ENCODE data around the gene GMPR.

GMPR gene

DNA sequence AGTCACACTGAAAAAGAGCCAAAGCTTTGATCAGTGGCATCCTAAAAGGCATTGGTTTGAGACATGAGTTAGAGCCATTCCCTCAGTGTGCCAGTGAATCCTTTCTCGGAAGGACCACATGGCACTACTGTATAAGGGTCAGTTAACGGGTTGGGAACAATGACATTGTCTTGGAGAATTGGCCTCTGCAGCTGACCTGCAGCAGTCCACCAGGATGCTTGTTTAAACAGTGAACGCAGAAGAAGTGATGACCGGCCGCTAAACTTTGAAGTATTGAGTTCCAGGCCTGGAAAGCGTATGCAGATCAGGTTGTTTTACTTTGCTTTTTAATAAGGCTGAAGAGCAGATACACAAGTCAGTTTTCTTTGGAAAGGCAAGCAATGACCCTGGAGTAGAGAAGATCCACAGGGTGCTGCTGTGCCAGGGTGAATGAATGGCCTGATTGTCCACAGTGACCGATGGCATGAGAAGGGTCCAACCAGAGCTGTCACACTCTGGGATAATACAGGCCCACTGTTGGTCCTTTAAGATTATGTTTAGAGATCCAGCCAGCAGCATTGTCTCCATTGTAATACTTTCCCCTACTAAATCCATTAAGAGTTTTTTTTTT lies 57.8 kb downstream of the GMPR start:
- no peak for ATAC-seq
- TF ChIP-seq ZFP3 (CRISPR knock-in tag; IDR thresholded peaks at IDR 0.05) = no peak

DNA sequence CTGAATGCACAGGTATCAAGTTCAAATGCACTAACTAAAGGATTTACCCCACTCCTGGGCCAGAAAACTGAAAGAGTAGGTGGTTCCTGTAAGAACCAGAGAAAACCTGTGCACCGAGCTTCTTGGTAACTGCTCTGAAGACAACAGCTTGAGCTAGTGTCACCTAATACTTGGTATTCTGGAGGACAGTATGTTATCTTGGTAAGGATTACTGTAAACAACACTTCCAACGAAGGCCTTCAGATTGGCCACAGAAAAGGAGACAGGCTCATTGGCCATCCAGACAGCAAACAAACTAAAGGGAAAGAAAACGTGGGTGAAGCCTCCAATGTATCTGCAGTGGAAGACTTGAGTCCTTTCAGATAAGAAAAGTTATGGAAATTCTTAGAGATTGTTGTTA lies 61.5 kb downstream of the GMPR start:
- TF ChIP-seq GLIS3 (CRISPR knock-in tag; IDR thresholded peaks at IDR 0.05) (no peak), ZFP3 (CRISPR knock-in tag; IDR thresholded peaks at IDR 0.05) (no peak), ESRRG (CRISPR knock-in tag; IDR thresholded peaks at IDR 0.05) (no peak), CSDC2 (CRISPR knock-in tag; IDR thresholded peaks at IDR 0.05) (no peak), ARNTL (CRISPR knock-in tag; IDR thresholded peaks at IDR 0.05; ENCODE audit: borderline replicate concordance, low read depth) (no peak), BACH2 (CRISPR knock-in tag; IDR thresholded peaks at IDR 0.05; ENCODE audit: borderline replicate concordance) (no peak), OSR1 (CRISPR knock-in tag; IDR thresholded peaks at IDR 0.05) (no peak), TCF4 (CRISPR knock-in tag; IDR thresholded peaks at IDR 0.05; ENCODE audit: borderline replicate concordance) (no peak)
- TF ChIP-seq, protein P1, sequence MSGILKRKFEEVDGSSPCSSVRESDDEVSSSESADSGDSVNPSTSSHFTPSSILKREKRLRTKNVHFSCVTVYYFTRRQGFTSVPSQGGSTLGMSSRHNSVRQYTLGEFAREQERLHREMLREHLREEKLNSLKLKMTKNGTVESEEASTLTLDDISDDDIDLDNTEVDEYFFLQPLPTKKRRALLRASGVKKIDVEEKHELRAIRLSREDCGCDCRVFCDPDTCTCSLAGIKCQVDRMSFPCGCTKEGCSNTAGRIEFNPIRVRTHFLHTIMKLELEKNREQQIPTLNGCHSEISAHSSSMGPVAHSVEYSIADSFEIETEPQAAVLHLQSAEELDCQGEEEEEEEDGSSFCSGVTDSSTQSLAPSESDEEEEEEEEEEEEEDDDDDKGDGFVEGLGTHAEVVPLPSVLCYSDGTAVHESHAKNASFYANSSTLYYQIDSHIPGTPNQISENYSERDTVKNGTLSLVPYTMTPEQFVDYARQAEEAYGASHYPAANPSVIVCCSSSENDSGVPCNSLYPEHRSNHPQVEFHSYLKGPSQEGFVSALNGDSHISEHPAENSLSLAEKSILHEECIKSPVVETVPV (CRISPR knock-in tag; IDR thresholded peaks at IDR 0.05) = no peak
- no peak for ATAC-seq

DNA sequence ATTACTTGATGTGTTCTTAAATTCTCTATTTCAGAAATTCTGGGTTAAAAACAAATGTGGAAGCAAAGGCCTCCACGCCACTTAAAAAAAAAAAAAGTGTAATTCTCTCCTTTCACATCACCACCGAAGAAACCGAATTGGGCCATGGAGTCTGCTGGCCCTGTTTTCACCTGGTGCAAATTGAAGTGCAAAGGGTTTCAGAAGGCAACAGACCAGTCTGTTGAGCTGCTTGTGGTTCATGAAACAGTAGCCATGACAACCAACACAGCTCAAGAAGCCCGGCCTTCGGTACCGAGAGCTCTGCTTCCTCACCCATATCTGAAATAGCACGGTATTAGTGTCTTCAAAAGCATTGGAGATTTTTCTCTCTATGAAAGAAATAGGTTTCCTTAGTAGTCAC lies 63.1 kb downstream of the GMPR start:
- TF ChIP-seq CSDC2 (CRISPR knock-in tag; IDR thresholded peaks at IDR 0.05) = no peak
- ATAC-seq = no peak

DNA sequence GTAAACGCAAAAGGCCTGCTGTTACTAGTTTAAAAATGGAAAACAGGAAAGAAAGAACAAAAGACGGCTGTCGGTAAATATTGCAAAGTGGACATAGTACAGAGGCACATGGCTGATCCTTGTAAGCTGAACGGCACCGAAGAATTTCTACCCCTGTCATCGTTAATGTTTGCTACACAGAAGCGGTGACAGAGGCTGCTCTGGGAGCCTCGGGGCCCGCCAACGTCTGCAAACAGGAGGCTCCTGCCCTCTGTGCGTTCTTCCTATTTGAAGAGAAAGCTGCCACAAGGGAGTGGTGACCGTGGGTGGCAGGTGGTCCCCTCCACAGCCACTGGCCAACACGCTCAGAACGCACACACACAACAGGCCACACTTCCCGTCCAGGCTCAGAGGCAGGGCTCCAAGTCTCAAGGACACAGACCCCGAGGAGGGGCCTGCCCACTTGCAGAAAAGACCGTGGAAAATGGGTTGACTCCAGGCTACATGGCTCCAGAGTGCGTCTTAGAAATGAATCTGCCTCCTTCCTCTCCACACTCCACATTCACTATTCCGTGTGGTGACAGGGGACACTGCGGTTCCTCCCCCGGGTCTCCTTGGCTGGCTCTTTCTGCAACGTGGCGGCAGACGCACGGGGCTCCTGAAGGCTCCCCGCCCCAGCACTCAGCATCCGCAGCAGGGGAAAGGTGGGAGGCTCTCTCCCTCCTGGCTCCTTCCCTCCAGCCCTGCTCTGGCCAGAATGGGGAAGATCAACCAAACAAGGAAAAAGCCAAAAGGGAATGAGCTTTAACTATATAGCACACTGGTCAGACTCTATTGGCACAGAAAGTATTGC lies 64.5 kb downstream of the GMPR start:
- no peak for ATAC-seq
- TF ChIP-seq, protein P2, sequence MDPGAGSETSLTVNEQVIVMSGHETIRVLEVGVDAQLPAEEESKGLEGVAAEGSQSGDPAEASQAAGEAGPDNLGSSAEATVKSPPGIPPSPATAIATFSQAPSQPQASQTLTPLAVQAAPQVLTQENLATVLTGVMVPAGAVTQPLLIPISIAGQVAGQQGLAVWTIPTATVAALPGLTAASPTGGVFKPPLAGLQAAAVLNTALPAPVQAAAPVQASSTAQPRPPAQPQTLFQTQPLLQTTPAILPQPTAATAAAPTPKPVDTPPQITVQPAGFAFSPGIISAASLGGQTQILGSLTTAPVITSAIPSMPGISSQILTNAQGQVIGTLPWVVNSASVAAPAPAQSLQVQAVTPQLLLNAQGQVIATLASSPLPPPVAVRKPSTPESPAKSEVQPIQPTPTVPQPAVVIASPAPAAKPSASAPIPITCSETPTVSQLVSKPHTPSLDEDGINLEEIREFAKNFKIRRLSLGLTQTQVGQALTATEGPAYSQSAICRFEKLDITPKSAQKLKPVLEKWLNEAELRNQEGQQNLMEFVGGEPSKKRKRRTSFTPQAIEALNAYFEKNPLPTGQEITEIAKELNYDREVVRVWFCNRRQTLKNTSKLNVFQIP (CRISPR knock-in tag; IDR thresholded peaks at IDR 0.05; ENCODE audit: borderline replicate concordance, low read depth) = no peak
- TF ChIP-seq ESRRG (CRISPR knock-in tag; IDR thresholded peaks at IDR 0.05) (no peak), ZFP30 (CRISPR knock-in tag; IDR thresholded peaks at IDR 0.05) (no peak), PPARA (CRISPR knock-in tag; IDR thresholded peaks at IDR 0.05; ENCODE audit: borderline replicate concordance) (no peak), ZFP3 (CRISPR knock-in tag; IDR thresholded peaks at IDR 0.05) (no peak), ARNTL (CRISPR knock-in tag; IDR thresholded peaks at IDR 0.05; ENCODE audit: borderline replicate concordance, low read depth) (no peak)
- TF ChIP-seq, protein P3, sequence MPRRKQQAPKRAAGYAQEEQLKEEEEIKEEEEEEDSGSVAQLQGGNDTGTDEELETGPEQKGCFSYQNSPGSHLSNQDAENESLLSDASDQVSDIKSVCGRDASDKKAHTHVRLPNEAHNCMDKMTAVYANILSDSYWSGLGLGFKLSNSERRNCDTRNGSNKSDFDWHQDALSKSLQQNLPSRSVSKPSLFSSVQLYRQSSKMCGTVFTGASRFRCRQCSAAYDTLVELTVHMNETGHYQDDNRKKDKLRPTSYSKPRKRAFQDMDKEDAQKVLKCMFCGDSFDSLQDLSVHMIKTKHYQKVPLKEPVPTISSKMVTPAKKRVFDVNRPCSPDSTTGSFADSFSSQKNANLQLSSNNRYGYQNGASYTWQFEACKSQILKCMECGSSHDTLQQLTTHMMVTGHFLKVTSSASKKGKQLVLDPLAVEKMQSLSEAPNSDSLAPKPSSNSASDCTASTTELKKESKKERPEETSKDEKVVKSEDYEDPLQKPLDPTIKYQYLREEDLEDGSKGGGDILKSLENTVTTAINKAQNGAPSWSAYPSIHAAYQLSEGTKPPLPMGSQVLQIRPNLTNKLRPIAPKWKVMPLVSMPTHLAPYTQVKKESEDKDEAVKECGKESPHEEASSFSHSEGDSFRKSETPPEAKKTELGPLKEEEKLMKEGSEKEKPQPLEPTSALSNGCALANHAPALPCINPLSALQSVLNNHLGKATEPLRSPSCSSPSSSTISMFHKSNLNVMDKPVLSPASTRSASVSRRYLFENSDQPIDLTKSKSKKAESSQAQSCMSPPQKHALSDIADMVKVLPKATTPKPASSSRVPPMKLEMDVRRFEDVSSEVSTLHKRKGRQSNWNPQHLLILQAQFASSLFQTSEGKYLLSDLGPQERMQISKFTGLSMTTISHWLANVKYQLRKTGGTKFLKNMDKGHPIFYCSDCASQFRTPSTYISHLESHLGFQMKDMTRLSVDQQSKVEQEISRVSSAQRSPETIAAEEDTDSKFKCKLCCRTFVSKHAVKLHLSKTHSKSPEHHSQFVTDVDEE (CRISPR knock-in tag; IDR thresholded peaks at IDR 0.05) = no peak
- TF ChIP-seq, protein P4, sequence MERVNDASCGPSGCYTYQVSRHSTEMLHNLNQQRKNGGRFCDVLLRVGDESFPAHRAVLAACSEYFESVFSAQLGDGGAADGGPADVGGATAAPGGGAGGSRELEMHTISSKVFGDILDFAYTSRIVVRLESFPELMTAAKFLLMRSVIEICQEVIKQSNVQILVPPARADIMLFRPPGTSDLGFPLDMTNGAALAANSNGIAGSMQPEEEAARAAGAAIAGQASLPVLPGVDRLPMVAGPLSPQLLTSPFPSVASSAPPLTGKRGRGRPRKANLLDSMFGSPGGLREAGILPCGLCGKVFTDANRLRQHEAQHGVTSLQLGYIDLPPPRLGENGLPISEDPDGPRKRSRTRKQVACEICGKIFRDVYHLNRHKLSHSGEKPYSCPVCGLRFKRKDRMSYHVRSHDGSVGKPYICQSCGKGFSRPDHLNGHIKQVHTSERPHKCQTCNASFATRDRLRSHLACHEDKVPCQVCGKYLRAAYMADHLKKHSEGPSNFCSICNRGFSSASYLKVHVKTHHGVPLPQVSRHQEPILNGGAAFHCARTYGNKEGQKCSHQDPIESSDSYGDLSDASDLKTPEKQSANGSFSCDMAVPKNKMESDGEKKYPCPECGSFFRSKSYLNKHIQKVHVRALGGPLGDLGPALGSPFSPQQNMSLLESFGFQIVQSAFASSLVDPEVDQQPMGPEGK (CRISPR knock-in tag; IDR thresholded peaks at IDR 0.05; ENCODE audit: borderline replicate concordance) = no peak

DNA sequence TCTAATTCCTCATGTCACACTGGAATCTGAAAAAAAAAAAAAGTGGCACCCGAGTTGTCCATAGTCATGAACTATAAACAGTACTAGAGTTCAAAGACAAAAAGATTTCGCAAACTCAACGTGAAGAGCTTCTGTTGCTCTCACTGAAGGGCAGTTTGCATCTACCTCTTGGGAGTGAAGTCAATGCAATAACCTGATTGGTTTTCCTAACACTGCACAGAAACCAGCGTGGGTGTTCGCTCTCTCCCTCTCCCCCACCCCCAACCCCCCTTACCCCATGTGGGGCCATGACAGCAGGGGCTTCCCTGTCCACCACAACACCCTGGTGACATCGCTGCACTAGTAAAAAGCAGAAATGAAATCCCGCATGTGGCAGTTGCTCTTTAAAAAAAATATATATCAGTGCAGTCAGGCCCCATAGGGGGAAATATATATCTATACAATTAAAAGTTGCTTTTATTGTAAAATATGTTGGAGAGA lies 66.9 kb downstream of the GMPR start:
- no peak for ATAC-seq
- no peak for TF ChIP-seq ARNTL (CRISPR knock-in tag; IDR thresholded peaks at IDR 0.05; ENCODE audit: borderline replicate concordance, low read depth)
- no peak for TF ChIP-seq SNAI2 (CRISPR knock-in tag; IDR thresholded peaks at IDR 0.05)
- TF ChIP-seq ZC3H10 (CRISPR knock-in tag; IDR thresholded peaks at IDR 0.05) = no peak
- TF ChIP-seq, protein P4 (CRISPR knock-in tag; IDR thresholded peaks at IDR 0.05; ENCODE audit: borderline replicate concordance) = no peak
- TF ChIP-seq GLIS3 (CRISPR knock-in tag; IDR thresholded peaks at IDR 0.05) = no peak
- no peak for TF ChIP-seq ESRRG (CRISPR knock-in tag; IDR thresholded peaks at IDR 0.05)
- TF ChIP-seq, protein P5, sequence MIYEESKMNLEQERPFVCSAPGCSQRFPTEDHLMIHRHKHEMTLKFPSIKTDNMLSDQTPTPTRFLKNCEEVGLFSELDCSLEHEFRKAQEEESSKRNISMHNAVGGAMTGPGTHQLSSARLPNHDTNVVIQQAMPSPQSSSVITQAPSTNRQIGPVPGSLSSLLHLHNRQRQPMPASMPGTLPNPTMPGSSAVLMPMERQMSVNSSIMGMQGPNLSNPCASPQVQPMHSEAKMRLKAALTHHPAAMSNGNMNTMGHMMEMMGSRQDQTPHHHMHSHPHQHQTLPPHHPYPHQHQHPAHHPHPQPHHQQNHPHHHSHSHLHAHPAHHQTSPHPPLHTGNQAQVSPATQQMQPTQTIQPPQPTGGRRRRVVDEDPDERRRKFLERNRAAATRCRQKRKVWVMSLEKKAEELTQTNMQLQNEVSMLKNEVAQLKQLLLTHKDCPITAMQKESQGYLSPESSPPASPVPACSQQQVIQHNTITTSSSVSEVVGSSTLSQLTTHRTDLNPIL (CRISPR knock-in tag; IDR thresholded peaks at IDR 0.05; ENCODE audit: low read depth) = no peak
- no peak for TF ChIP-seq TCF4 (CRISPR knock-in tag; IDR thresholded peaks at IDR 0.05; ENCODE audit: borderline replicate concordance)
